ENCODE measurements around the gene KRTAP10-12. TPM values are rescaled to one million over a fixed set of nuclear protein-coding genes. Genes with fewer than 3 reads are reported as not detected.

The KRTAP10-12 gene
- polyA plus RNA-seq, 2 of the 4 experiments (the other 2 are of a cell fraction) = not detected

GRCh38 chr21:44712203-44713028 is 15.4 kb downstream of the KRTAP10-12 start:
- ChIA-PET CTCF (interaction anchor here (1.2 kb wide), 1 partner anchor 81 kb away, joined by 3 read pairs; no protein-coding TSS in a partner anchor), POLR2A (no interaction called here)
- Histone ChIP-seq H3K4me2 (no peak overlapping the region), H3K4me1 (peaks cover 7% of the 10 kb centered on the region), H3K9me3 (no peaks in the 10 kb centered on the region), H3K4me3 (no peak overlapping the region), H3K27ac (no peak overlapping the region)
- WGBS (ENCODE audit: missing lambda C conversion rate) = 52% methylated on average over 12 of the region's 22 CpGs
- DNase-seq (ENCODE audit: low read depth in 1 of 2, low spot score in 1 of 2) (no peak), ATAC-seq (no peak), FAIRE-seq (no peak)
- no peak for TF ChIP-seq FOSL2 (IDR thresholded peaks at IDR 0.05)
- TF ChIP-seq FOSL2 (CRISPR knock-in tag; IDR thresholded peaks at IDR 0.05) = no peak
- no peak for TF ChIP-seq CBX8 (IDR thresholded peaks at IDR 0.05)
- TF ChIP-seq USF2 (IDR thresholded peaks at IDR 0.05) = no peak
- no peak for TF ChIP-seq HDAC2 (IDR thresholded peaks at IDR 0.05)
- no peak for TF ChIP-seq NPAS2 (CRISPR knock-in tag; IDR thresholded peaks at IDR 0.05; ENCODE audit: borderline replicate concordance)
- TF ChIP-seq RARB (CRISPR knock-in tag; IDR thresholded peaks at IDR 0.05) = no peak
- TF ChIP-seq ZSCAN20 (CRISPR knock-in tag; IDR thresholded peaks at IDR 0.05) = no peak
- no peak for TF ChIP-seq TFCP2L1 (CRISPR knock-in tag; IDR thresholded peaks at IDR 0.05)
- TF ChIP-seq E2F6 (IDR thresholded peaks at IDR 0.05; ENCODE audit: borderline replicate concordance, low read depth) = no peak
- no peak for TF ChIP-seq CHD4 (IDR thresholded peaks at IDR 0.05; ENCODE audit: borderline replicate concordance)
- TF ChIP-seq RFX5 (IDR thresholded peaks at IDR 0.05) = no peak
- no peak for TF ChIP-seq REST (IDR thresholded peaks at IDR 0.05)
- TF ChIP-seq RNF2 (IDR thresholded peaks at IDR 0.05; ENCODE audit: borderline replicate concordance, low read depth) = no peak
- TF ChIP-seq ZFP36 (IDR thresholded peaks at IDR 0.05; ENCODE audit: borderline replicate concordance, partially characterized antibody) = no peak
- no peak for TF ChIP-seq MAZ (IDR thresholded peaks at IDR 0.05; ENCODE audit: borderline replicate concordance, low read depth, low read length)
- no peak for TF ChIP-seq JUN (IDR thresholded peaks at IDR 0.05)
- TF ChIP-seq KDM5A (IDR thresholded peaks at IDR 0.05) = no peak

- 67% methylated on average over 7 of the region's 9 CpGs for WGBS (ENCODE audit: missing lambda C conversion rate)
Measured at GRCh38 chr21:44713130-44713529, 16.2 kb downstream of the KRTAP10-12 start.

More at GRCh38 chr21:44713130-44713529, 16.2 kb downstream of the KRTAP10-12 start:
- H3K4me1 ChIP-seq = peaks cover 7% of the 10 kb centered on the region
- ChIA-PET CTCF (interaction anchor here (0.8 to 1.2 kb wide), 3 partner anchors 13 to 80 kb away, joined by 3 read pairs; no protein-coding TSS in a partner anchor), POLR2A (no interaction called here)
- DNase-seq (ENCODE audit: low read depth in 1 of 2, low spot score in 1 of 2) (no peak), ATAC-seq (no peak), FAIRE-seq (no peak)
- no peak overlapping the region for H3K27ac ChIP-seq
- no peak overlapping the region for H3K4me2 ChIP-seq
- H3K4me3 ChIP-seq = no peak overlapping the region
- TF ChIP-seq FOSL2 (IDR thresholded peaks at IDR 0.05) = no peak
- no peak for TF ChIP-seq FOSL2 (CRISPR knock-in tag; IDR thresholded peaks at IDR 0.05)
- TF ChIP-seq EP300 (IDR thresholded peaks at IDR 0.05) = no peak
- no peaks in the 10 kb centered on the region for H3K9me3 ChIP-seq
